Left lung (tissue), 10 donors: ENCODE data around the gene DPP3. TPM values are rescaled to one million over a fixed set of nuclear protein-coding genes. Genes with fewer than 3 reads are reported as not detected.

Experiments
- ATAC-seq: fragments of 200-7000 bp; cut with Tn5 transposase; one replicate; pipeline ENCODE4 v1.9.1; 2020; ENCODE audit warnings: moderate library complexity
- DNase-seq, 4 donors: peaks; one replicate each; pipeline ENCODE4 v3.0.0-alpha.2; 2013 to 2020
- H3K27ac ChIP-seq, 2 donors: fragments of 200-600 bp; sonication (generic) in 1 of 2; one replicate each; pipeline versions ENCODE4 v1.5.0 to v1.8.0; 2020 to 2021
- H3K27me3 ChIP-seq, 2 donors: fragments of 200-600 bp; sonication (generic) in 1 of 2; one replicate each; pipeline versions ENCODE4 v1.5.0 to v1.8.0; 2020 to 2021
- H3K36me3 ChIP-seq, 2 donors: fragments of 200-600 bp; sonication (generic) in 1 of 2; one replicate each; pipeline versions ENCODE4 v1.5.0 to v1.8.0; 2020 to 2021
- H3K4me1 ChIP-seq, 2 donors: fragments of 200-600 bp; one replicate each; pipeline ENCODE4 v1.8.0; 2021
- H3K4me3 ChIP-seq, 2 donors: fragments of 200-600 bp; sonication (generic) in 1 of 2; one replicate each; pipeline versions ENCODE4 v1.5.0 to v1.8.0; 2020 to 2021; ENCODE audit warnings: mild to moderate bottlenecking in 1 of 2
- H3K9me3 ChIP-seq, 2 donors: fragments of 200-600 bp; sonication (generic) in 1 of 2; one replicate each; pipeline versions ENCODE4 v1.5.0 to v1.8.0; 2020 to 2021
- CTCF ChIP-seq, 2 donors: fragments of 200-600 bp; sonication (generic) in 1 of 2; IDR thresholded peaks; one replicate each; pipeline versions ENCODE4 v1.5.0 to v1.8.0; 2021; ENCODE audit warnings: antibody characterized with exemption in 2 of 2
- intact Hi-C, 2 donors: fragments of 100-400 bp; cut with DNase I; formaldehyde crosslinking; loops; one replicate each; pipeline versions ENCODE4 v1.11.2 to v1.14.2; 2022
- polyA plus RNA-seq, 6 donors: library from polyadenylated mRNA; unstranded; fragments of 120-200 nt; gene quantifications; one replicate each; pipeline ENCODE4 v1.2.1, GENCODE V29; 2013; ENCODE audit not compliant: insufficient read length in 6 of 6
- total RNA-seq, 2 donors: library from RNA; stranded (reverse); fragmentation: NEBNext Ultra II Directional; extraction: Animal tissue kit (Norgen Biotek cat#: 25700); gene quantifications; one replicate each; pipeline ENCODE4 v1.2.1, GENCODE V29; 2021
- donor health status: DM: no; HTN: yes; CAD: no.
- donor health status: DM: no; HTN: no; CAD: no.

The DPP3 gene
- total and polyA plus RNA-seq, 8 donors = 15.0 to 68.1 (median 18.5) TPM

GRCh38 chr11:66492161-66492865 lies 12.1 kb downstream of the DPP3 start:
- intact Hi-C loops = no loop called here
- Histone ChIP-seq H3K27ac (no peak overlapping the region), H3K27me3 (no peaks in the 10 kb centered on the region), H3K4me1 (no peaks in the 10 kb centered on the region), H3K9me3 (no peaks in the 10 kb centered on the region), H3K36me3 (peaks cover 0 to 100% of the 10 kb centered on the region in 2 donors), H3K4me3 (no peak overlapping the region)
- ATAC-seq (no peak), DNase-seq (no peak)
- no peak for TF ChIP-seq CTCF (IDR thresholded peaks at IDR 0.05)

GRCh38 chr11:66493130-66493529 lies 12.9 kb downstream of the DPP3 start:
- ATAC-seq = no peak
- H3K27ac ChIP-seq = no peak overlapping the region

GRCh38 chr11:66494458-66494857 lies 14.2 kb downstream of the DPP3 start:
- DNase-seq (no peak), ATAC-seq (no peak)
- H3K9me3 ChIP-seq = no peaks in the 10 kb centered on the region
- H3K27me3 ChIP-seq = no peaks in the 10 kb centered on the region
- no peaks in the 10 kb centered on the region for H3K4me1 ChIP-seq
- no peak overlapping the region for H3K27ac ChIP-seq
- H3K4me3 ChIP-seq = no peak overlapping the region
- intact Hi-C loops = no loop called here
- H3K36me3 ChIP-seq = peaks cover 0 to 100% of the 10 kb centered on the region in 2 donors
- TF ChIP-seq CTCF (IDR thresholded peaks at IDR 0.05) = no peak

More at GRCh38 chr11:66493130-66493529, 12.9 kb downstream of the DPP3 start:
- Histone ChIP-seq H3K36me3 (peaks cover 0 to 100% of the 10 kb centered on the region in 2 donors), H3K9me3 (no peaks in the 10 kb centered on the region), H3K4me1 (no peaks in the 10 kb centered on the region), H3K27me3 (no peaks in the 10 kb centered on the region), H3K4me3 (no peak overlapping the region)
- intact Hi-C loops = no loop called here
- TF ChIP-seq CTCF (IDR thresholded peaks at IDR 0.05) = no peak
- no peak for DNase-seq

GRCh38 chr11:66494935-66495334 lies 14.7 kb downstream of the DPP3 start:
- Histone ChIP-seq H3K27ac (no peak overlapping the region), H3K4me1 (no peaks in the 10 kb centered on the region), H3K27me3 (no peaks in the 10 kb centered on the region), H3K9me3 (no peaks in the 10 kb centered on the region), H3K36me3 (peaks cover 0 to 100% of the 10 kb centered on the region in 2 donors), H3K4me3 (no peak overlapping the region)
- no peak for ATAC-seq
- DNase-seq = no peak
- intact Hi-C loops = no loop called here
- no peak for TF ChIP-seq CTCF (IDR thresholded peaks at IDR 0.05)

GRCh38 chr11:66495401-66495854 lies 15.2 kb downstream of the DPP3 start:
- H3K27me3 ChIP-seq = no peaks in the 10 kb centered on the region
- H3K4me1 ChIP-seq = no peaks in the 10 kb centered on the region
- H3K36me3 ChIP-seq = peaks cover 0 to 100% of the 10 kb centered on the region in 2 donors
- intact Hi-C loops = no loop called here
- no peak for TF ChIP-seq CTCF (IDR thresholded peaks at IDR 0.05)
- no peak overlapping the region for H3K4me3 ChIP-seq
- no peak overlapping the region for H3K27ac ChIP-seq
- DNase-seq (no peak), ATAC-seq (no peak)
- no peaks in the 10 kb centered on the region for H3K9me3 ChIP-seq
